Measurements from ENCODE around the gene DCBLD2. TPM values are rescaled to one million over a fixed set of nuclear protein-coding genes. Genes with fewer than 3 reads are reported as not detected.
A peak's percentile ranks its signal among the peaks of the same experiment; 100 is the strongest.

Gene DCBLD2
- total RNA-seq, 3 donors from 2014 or later: 27.2 to 46.7 (median 29.6) TPM

DNA sequence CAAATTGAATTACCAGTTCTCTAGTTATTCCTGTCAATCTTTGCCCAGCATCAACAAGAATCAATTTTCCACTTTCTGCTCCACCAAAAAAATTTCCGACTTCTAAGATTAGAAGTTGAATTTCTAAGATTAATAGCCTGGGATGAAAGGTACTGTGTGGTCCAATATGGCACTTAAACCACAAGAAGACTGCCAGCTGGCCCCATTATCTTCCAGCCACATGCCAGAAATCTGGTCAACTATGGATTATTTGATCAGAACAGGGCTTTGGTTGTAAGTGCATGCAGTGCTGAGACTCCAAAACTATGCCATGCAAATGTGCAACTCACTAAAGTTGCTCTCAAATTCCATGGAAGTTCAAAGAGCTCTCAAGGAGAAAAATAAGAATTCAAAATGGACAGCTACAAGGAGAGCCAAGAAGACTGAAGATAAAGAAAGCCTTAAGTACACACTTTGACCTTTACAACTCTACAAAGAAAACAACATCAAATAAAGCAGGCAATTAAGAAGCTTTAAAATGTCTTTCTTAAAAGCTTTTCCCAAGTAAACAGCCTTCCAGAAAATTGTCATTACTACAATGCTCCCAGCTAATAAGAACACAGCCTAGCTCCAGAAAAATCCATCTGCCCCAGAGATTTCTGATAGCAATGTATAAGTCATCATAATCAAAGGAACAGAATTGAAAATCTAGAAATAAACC lies 74.1 kb downstream of the DCBLD2 start:
- Histone ChIP-seq H3K4me3 (no peak overlapping the region), H3K27ac (no peak overlapping the region), H3K27me3 (no peaks in the 10 kb centered on the region), H3K36me3 (no peaks in the 10 kb centered on the region), H3K9me3 (peaks cover 0 to 6% of the 10 kb centered on the region in 2 donors), H3K4me1 (no peaks in the 10 kb centered on the region)
- intact Hi-C loops (cut with DNase I; ENCODE audit: low total_unique reads): no loop called here
- no peak for DNase-seq (ENCODE audit: low spot score in 2 of 2)
- TF ChIP-seq, protein P1, sequence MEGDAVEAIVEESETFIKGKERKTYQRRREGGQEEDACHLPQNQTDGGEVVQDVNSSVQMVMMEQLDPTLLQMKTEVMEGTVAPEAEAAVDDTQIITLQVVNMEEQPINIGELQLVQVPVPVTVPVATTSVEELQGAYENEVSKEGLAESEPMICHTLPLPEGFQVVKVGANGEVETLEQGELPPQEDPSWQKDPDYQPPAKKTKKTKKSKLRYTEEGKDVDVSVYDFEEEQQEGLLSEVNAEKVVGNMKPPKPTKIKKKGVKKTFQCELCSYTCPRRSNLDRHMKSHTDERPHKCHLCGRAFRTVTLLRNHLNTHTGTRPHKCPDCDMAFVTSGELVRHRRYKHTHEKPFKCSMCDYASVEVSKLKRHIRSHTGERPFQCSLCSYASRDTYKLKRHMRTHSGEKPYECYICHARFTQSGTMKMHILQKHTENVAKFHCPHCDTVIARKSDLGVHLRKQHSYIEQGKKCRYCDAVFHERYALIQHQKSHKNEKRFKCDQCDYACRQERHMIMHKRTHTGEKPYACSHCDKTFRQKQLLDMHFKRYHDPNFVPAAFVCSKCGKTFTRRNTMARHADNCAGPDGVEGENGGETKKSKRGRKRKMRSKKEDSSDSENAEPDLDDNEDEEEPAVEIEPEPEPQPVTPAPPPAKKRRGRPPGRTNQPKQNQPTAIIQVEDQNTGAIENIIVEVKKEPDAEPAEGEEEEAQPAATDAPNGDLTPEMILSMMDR (IDR thresholded peaks at IDR 0.05): no peak
- TF ChIP-seq POLR2AphosphoS5 (IDR thresholded peaks at IDR 0.05): no peak
- no peak for TF ChIP-seq POLR2A (IDR thresholded peaks at IDR 0.05)

DNA sequence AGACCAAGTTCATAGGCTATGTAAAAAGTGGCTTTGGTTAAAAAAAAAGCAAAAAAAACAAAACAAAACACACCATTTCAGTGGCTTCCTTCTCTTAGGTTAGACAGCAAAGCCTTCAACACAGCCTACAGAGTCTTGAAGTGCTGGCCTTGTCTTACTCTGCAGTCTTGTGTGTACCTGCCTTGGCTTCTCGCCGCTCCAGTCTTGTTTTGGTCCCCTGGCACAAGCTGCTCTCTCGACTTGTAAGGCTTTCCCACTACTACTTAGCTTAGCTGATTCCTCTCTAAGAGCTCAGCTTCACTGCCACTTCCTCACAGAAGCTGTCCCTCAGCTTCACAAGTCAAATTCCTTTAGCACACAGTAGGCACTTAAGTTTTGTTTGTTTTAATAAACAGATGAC lies 75.4 kb downstream of the DCBLD2 start:
- peaks cover 0 to 6% of the 10 kb centered on the region in 2 donors for H3K9me3 ChIP-seq
- H3K36me3 ChIP-seq: no peaks in the 10 kb centered on the region
- intact Hi-C loops (cut with DNase I; ENCODE audit: low total_unique reads): no loop called here
- H3K4me3 ChIP-seq: no peak overlapping the region
- TF ChIP-seq POLR2A (IDR thresholded peaks at IDR 0.05) (no peak), POLR2AphosphoS5 (IDR thresholded peaks at IDR 0.05) (no peak)
- TF ChIP-seq, protein P1 (IDR thresholded peaks at IDR 0.05): no peak
- no peaks in the 10 kb centered on the region for H3K27me3 ChIP-seq
- no peak for DNase-seq (ENCODE audit: low spot score in 2 of 2)
- H3K27ac ChIP-seq: no peak overlapping the region
- H3K4me1 ChIP-seq: no peaks in the 10 kb centered on the region

DNA sequence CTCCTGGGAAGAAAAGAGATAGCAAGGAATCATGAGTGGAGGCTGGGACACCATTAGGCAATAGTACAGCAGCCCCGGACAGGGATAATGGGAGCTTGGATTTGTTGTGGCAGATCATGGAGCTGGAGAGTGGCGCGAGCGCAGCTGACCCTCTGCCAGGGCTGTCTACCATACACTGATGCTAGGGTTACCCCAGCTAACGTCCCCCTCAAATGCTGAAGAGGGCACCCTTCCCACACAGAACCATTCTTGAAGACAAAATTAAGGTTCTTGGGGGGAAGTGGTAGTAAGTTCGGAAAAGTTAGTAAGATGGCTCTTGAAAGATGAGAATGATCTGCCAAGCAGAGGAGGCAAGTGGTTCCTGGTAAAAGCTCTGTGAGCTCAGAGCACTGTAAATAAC lies 77.2 kb downstream of the DCBLD2 start:
- Histone ChIP-seq H3K27ac (peak overlapping the region in 1 of 2 donors; percentile 8), H3K36me3 (no peaks in the 10 kb centered on the region), H3K4me3 (no peak overlapping the region), H3K9me3 (peaks cover 0 to under 1% of the 10 kb centered on the region in 2 donors), H3K27me3 (no peaks in the 10 kb centered on the region), H3K4me1 (no peaks in the 10 kb centered on the region)
- intact Hi-C loops (cut with DNase I; ENCODE audit: low total_unique reads): loop anchor here (5.0 kb wide), 1 partner anchor 1418 kb away; no protein-coding TSS in a partner anchor
- TF ChIP-seq, protein P1 (IDR thresholded peaks at IDR 0.05): no peak
- TF ChIP-seq POLR2A (IDR thresholded peaks at IDR 0.05): no peak
- no peak for TF ChIP-seq POLR2AphosphoS5 (IDR thresholded peaks at IDR 0.05)
- no peak for DNase-seq (ENCODE audit: low spot score in 2 of 2)

DNA sequence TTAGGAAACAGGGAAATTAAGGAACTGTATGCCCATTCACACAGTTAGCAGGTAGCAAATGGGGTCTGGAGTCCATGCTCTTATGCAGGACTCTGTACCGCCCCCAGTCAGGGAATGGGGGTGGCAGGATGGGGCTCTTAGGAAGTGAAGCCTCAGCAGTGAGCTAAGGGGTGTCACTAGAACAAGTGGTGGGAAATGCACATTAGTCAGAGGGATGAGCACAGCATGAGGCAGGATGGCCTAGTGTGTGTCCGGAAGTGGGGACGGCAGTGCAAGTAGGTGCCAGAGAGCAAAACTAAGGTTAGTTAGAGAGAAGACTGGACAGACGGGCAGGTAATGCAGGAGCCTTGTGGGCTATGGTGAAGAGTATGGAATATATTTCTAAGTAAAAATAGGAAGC lies 77.7 kb downstream of the DCBLD2 start:
- no peak for DNase-seq (ENCODE audit: low spot score in 2 of 2)
- H3K36me3 ChIP-seq: no peaks in the 10 kb centered on the region
- TF ChIP-seq POLR2AphosphoS5 (IDR thresholded peaks at IDR 0.05): no peak
- TF ChIP-seq POLR2A (IDR thresholded peaks at IDR 0.05): no peak
- TF ChIP-seq, protein P1 (IDR thresholded peaks at IDR 0.05): no peak
- H3K27me3 ChIP-seq: no peaks in the 10 kb centered on the region
- H3K9me3 ChIP-seq: no peaks in the 10 kb centered on the region
- no peak overlapping the region for H3K4me3 ChIP-seq
- no peaks in the 10 kb centered on the region for H3K4me1 ChIP-seq
- no peak overlapping the region for H3K27ac ChIP-seq
- intact Hi-C loops (cut with DNase I; ENCODE audit: low total_unique reads): loop anchor here (5.0 kb wide), 1 partner anchor 1419 kb away; no protein-coding TSS in a partner anchor

DNA sequence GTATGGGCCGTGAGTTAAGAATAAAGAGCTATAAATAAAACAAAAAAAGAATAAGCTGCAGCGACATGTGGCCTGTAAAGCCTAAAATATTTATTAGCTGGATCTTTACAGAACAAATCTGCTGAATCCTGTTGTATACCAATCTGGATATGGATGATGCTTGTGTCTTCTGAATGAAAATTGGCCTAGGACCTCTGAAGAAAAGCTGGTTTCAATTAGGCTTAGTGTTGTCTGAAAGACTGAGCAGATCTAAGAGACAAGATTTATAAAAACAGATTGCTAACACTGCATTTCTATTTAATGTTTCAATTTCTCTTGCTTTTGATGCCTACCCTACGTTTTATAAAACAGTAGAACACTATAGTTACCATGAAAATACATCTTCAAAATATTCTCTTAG lies 80.4 kb downstream of the DCBLD2 start:
- no peaks in the 10 kb centered on the region for H3K27me3 ChIP-seq
- TF ChIP-seq, protein P1 (IDR thresholded peaks at IDR 0.05): no peak
- no peak for TF ChIP-seq POLR2A (IDR thresholded peaks at IDR 0.05)
- no peak for TF ChIP-seq POLR2AphosphoS5 (IDR thresholded peaks at IDR 0.05)
- H3K27ac ChIP-seq: no peak overlapping the region
- no peaks in the 10 kb centered on the region for H3K9me3 ChIP-seq
- intact Hi-C loops (cut with DNase I; ENCODE audit: low total_unique reads): loop anchor here (5.0 kb wide), 1 partner anchor 1421 kb away; no protein-coding TSS in a partner anchor
- DNase-seq (ENCODE audit: low spot score in 2 of 2): no peak
- H3K4me1 ChIP-seq: no peaks in the 10 kb centered on the region
- H3K4me3 ChIP-seq: no peak overlapping the region
- H3K36me3 ChIP-seq: no peaks in the 10 kb centered on the region
